ENCODE data around the gene ARPP19.
A peak's percentile ranks its signal among the peaks of the same experiment; 100 is the strongest.
"Not testable (repeated sequence)": the region's sequence is repeated elsewhere in the genome, so short reads cannot be mapped to it uniquely, and the experiment has no call there.

Gene ARPP19, protein sequence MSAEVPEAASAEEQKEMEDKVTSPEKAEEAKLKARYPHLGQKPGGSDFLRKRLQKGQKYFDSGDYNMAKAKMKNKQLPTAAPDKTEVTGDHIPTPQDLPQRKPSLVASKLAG

DNA sequence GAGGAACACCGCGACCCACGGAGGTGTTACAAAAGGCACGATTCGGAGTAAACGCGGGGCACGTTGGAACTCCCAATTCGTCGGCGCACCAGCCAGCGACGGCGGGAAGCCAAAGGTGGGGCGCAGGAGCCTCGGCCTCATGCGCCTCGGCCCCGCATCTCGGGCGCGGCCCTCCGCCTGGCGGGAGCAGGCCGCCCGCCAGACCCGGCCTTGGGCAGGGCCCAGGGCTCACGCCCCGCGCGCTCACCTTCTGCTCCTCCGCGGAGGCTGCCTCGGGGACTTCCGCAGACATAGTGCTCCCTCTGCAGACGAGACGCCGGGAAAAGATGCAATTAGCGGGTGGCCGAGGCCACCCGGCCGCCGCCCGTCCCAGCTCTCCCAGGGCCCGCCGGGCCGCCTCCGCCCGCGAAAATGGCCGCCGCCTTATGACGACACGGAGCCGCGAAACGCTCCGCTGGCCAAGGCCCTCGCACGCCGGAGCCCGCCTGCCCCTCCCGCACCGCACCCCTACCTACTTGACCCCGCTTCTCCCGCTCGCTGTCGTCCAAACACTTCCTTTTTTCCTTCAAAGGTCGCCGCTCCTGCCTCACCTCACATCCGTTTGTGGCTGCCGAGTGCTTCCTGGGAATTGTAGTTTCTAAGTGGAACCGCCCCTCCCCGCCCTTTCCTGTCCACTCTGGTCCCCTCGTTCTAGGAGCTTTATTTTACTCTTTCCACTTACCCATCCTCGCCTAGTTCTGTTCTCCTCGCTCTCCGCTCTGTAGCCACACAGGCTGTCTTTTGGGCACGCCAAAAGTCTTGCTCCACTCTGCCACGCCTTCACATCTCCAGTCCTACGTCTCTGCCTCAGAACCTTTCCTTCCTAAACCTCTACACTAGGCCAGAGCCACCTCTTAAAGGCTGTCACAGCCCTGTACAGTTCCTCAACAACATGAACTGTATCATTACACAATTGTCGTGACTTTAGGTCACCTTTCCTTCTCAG, at the start of gene ARPP19:
Gene ARPP19 (minus strand): TSS at position 430 of the 985 bp plus-strand sequence. CDS start 138 bp downstream, at position 292.
- peak; percentile 36 to 89 for DNase-seq

DNA sequence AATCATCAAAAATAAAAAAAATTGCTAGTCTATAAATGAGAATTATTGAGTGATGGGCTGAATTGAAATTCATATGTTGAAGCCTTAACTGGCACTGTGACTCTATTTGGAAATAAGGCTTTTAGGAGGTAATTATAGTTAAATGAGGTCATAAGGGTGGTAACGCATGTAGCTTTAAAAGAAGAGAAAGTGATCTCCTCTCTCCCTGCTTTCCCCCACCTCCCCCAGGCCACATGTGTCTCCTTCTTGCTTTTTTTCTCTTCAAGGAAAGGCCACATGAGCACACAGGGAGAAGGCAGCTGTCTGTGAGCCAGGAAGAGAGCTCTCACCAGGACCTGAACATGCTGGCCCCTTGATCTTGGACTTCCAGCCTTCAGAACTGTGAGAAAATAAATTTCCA, 48.2 kb upstream of the ARPP19 start:
- DNase-seq, result no peak

DNA sequence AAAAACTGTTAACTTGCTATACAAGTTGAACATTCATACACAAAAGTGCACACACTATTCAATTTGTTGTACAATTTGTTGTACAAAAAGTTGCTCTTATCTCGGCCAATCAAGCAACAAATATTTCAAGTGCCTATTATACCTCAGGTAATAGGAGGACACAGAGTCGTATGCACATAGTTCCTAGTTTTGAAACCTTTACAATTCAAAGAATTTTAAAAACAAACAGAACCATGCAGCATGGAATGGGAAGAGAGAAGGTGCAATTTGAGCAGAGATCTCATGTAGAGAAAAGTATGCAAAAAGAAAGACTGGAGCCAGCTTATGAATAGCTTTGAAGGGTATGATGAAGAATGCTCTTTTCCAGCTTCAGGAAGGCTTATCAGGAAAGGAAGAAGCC, 46.5 kb upstream of the ARPP19 start:
- no peak for DNase-seq

DNA sequence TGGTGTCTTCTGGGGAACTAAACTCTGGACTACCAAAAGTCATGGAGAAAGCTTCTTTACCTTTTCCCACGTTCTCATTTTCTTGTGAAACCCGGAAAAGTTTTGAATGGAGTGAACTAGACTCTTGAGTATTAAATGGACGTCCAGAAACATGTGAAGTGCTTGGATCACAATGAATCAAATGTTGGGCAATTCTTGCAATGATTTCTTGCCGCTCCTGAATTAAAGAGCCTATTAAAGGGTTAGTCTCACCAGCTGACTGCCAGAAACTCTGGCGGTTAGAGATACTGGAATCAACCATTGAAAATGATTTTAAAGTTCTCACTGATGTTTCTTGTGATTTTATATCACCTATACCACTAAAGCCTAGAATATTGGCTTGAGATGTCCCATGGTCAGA, 40.8 kb upstream of the ARPP19 start:
- DNase-seq, result no peak

DNA sequence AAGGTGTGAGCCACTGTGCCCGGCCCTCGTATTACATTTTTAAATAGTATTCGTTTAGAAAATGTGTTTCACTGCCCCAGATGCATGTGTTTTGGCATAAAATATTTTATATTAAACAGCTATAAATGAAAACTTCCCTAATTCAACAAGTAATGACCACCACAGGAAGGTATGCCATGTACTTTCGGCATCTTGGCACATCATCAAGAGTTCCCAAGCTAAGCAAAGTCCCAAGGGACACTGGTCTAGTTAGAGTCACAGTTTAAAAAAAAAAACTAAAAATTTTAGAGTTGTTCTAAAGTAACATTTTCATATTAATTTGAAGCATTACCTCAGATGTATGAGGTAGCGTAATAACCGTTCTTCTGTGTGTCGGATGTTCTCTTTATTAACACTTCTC, 15.6 kb upstream of the ARPP19 start:
- no peak for DNase-seq

DNA sequence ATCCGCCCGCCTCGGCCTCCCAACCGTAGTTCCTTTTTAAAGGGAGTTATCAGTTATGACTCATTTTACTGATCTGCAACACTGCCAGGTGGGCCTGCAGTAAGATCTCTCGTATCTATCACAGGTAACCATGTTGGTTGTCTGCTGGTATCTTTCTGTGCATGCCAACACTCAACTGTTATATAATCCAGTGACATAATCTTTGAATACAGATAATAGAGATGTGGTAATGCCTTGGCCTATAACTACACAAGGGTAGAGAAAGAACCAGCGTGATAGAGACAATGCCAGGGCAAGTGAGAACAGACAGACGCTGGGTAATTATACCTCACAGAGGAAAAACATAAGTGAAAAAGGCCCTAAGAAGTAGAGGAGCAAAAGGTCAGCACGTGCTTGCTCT, 11.0 kb upstream of the ARPP19 start:
- DNase-seq, result no peak

DNA sequence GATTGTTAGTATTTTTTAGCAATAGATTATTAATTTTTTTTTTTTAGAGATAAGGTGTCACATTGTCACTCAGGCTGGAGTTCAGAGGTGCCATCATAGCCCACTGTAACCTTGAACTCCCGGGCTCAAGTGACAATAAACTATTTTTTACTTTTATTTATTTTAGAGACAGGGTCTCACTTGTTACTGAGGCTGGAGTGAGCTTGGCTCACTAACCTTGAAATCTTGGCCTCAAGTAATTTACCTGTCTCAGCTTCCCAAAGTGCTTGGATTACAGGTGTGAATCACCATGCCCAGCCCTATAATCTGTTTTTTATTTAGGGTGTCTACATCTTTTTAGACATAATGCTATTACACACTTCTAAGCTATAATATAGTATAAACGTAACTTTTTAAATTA, 7.9 kb upstream of the ARPP19 start:
- no peak for DNase-seq

DNA sequence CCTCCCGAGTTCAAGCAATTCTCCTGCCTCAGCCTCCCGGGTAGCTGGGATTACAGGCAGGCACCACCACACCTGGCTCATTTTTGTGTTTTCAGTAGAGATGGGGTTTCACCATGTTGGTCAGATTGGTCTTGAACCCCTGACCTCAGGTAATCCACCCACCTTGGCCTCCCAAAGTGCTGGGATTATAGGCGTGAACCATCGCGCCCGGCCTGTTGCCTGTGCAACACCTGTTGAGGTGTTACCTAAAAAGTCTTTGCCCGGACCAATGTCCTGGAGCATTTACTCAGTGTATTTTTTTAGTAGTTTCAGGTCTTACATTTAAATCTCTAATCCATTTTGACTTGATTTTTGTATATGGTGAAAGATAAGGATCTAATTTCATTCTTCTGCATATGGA, 6.7 kb upstream of the ARPP19 start:
- not testable (repeated sequence) for DNase-seq

DNA sequence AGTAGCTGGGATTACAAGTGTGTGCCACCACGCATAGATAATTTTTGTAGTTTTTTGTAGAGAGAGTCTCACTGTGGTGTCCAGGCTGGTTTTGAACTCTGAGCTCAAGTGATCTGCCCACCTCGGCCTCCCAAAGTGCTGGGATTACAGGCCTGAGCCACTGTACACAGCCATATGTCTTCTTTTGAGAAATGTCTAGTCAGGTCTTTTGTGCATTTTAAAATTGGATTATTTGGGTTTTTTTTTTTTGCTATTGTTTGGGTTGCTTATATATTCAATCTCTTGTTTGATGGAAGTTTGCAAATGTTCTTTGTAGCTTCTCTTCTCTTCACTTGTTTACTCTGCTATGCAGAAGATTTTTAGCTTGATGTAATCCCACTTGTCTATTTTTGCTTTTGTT, 6.2 kb upstream of the ARPP19 start:
- no peak for DNase-seq

DNA sequence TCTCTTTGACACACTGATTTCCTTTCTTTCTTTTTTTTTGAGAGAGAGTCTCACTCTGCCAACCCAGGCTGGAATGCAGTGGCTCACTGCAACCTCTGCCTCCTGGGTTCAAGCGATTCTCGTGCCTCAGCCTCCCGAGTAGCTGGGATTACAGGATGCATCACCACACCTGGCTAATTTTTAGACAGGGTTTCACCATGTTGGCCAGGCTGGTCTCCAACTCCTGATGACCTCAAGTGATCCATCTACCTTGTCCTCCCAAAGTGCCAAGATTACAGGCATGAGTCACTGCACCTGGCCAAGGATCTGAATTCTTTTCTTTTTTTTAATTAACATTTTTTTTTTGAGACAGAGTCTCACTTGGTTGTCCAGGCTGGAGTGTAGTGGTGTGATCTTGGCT, 5.8 kb upstream of the ARPP19 start:
- DNase-seq, result not testable (repeated sequence)

DNA sequence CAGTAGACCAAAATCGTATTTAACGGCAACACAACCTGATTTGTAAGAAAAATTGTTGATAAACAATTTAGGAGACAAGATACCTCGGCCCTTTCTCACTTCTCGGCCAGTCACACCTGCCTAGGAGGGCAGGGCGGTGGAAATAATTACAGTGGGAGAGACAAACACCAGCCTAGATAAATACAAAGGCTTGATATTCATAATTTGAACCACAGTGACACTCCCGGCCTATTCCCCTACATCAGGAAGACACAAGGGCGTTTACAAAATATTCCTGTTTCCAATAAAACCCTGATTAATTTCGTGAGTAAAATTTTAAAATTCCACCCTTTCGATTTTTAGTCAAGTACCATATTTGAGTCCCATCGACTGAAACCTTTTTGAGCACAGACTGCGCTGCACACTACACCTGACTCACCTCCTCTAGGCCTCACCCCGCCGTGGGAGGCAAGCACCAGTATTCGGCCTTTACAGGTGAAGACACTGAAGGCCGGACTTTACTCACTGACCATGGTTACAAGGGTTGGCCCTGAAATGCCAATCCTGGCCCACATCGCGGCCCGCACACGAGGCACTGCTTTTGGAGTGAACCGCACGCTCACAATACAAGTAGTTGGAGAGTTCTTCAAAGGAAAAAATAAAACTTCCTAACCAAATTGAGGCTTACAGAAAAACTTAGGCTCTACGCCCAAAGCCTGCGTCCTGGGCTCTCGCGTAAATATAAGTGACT, 794 bp downstream of the ARPP19 start:
- no peak for DNase-seq

DNA sequence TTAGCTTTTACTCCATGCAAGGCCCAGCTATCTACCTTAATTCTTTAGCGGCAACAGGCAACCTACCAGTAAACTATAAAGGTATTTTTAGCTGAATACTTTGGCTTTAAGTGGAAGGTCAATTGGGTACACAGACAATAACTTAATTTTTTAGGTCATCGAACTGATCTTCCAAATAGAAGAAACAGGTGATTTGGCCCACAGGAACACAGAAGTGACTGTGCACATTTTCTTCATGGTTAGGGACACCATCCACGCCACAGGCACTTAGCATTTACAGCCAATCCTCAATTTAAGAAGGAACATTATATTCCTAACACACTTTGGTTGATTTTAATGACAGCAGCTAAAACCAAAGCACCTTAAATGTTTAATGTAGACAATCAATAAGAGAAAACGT, 1.9 kb downstream of the ARPP19 start:
- DNase-seq, result no peak

DNA sequence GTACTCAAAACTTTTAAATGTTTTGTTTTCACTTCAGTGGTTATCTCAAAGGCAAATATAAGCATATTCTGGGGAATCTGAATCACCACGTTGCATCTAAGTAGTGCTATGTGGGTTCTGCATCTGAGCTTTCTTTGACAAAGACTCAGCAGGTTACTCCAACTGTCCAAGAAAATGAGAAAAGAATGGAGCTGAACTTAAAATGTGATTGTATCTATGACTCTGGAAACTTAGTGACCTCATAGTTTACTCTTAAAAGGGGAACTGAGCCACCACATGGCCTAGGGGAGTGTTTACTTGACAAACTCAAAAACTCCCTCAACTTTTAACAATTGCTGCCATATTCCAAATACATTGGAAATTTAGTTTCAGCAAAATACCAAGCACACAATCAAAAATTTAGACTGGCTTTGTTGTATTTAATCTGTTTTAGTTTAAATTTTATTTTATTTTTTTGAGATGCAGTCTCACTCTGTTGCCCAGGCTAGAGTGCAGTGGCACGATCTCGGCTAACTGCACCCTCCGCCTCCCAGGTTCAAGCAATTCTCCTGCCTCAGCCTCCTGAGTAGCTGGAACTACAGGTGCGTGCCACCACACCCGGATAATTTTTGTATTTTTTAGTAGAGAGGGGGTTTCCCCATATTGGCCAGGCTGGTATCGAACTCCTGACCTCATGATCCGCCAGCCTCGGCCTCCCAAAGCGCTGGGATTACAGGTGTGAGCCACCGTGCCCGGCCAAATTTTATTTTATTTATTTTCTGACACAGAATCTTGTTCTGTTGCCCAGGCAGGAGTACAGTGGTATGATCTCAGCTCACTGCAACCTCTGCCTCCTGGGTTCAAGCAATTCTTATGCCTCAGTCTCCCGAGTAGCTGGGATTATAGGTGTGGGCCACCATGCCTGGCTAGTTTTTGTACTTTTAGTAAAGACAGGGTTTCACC, 3.1 kb downstream of the ARPP19 start:
- DNase-seq, result not testable (repeated sequence)

DNA sequence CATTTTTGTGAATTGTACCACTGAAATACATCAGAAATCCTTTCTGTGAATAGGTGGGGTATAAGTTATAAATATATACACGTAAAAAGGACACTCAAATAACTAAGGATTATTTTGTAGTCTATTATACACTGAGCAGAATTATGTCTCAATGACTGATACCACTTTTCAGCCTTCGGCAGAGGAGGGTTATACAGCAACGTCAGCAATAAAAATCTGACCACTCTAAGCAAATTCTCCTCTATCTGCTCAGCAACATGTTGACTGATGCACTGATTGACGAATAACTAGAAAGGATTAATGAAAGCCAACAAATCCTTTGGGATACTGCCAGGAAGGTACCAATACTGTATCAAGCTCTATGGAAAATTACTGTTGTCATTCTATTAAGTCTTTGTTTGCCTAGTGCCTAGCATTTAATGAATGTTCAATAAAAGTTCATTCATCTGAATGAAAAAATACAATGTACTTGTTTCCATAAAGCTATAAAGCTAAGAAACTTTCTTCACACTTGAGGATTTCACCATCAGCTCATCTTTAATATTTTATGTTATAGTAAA, 5.2 kb downstream of the ARPP19 start:
- DNase-seq, result no peak

DNA sequence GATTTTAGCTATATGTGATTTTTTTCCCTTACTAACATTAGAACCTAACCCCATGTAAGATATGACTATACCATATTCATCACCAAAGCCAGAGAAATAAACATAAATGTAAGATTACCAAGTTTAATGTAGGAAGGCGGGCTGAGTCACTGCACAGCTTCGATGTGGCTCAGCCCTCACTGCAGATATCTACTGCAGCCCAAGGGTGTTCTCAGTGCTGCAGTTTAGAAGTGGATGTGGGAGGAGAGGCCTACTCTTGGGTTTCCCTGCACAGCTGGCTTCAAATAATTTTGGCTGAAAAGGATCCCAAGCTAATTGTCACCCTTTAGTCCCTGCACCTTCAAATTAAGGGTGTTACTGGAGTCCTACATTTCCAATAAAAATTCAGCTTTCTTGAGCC, 9.3 kb downstream of the ARPP19 start:
- no peak for DNase-seq

DNA sequence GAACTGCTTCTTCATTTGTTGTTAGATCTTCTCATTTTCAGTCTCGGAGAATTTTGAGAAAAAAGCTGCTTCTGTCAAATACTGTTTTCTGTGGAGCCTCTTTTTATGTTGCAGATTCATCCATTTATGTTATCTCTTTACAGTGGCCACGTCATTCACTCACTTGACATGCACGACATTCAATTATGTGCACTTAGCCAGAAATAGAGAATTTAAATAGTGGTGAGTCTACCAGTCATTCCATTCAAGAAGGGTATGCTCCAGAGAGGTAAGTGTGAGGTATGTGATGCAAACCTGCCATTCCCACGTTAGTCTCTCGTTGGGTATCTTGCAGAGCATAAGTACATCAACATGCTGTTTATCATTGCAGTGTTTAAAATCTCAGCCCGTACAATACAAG, 9.8 kb downstream of the ARPP19 start:
- no peak for DNase-seq

DNA sequence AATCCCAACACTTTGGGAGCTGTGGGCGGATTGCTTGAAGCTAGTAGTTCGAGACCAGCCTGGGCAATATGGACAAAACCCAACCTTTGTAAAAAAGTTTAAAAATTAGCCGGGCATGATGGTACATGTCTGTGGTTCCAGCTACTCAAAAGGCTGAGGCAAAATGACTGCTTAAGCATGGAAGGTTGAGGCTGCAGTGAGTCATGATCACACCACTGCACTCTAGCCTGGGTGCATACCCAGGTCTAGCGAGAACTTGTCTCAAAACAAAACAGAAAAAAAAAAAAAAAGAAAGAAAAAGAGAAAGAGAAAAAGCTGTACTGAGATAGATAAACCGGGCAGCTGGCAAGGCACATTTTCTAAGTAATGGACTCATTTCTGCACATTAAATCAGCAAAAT, 10.6 kb downstream of the ARPP19 start:
- DNase-seq, result no peak

DNA sequence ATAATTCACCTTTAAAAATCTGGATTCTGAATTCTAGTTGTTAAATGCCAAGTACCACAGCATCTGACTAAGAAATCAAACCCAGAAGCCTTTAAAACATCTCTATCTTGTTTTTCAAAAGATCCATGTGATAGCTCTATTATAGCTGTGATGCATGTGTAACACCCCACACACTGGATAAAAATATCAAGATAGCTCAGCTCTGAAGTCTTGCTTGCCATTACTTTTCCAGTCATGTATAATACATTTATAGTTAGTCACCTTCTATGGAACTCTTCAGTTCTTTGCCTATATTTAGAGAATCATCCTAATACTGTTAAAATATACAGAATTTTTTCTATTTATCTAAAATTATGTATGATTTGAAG, 11.6 kb downstream of the ARPP19 start:
- no peak for DNase-seq

DNA sequence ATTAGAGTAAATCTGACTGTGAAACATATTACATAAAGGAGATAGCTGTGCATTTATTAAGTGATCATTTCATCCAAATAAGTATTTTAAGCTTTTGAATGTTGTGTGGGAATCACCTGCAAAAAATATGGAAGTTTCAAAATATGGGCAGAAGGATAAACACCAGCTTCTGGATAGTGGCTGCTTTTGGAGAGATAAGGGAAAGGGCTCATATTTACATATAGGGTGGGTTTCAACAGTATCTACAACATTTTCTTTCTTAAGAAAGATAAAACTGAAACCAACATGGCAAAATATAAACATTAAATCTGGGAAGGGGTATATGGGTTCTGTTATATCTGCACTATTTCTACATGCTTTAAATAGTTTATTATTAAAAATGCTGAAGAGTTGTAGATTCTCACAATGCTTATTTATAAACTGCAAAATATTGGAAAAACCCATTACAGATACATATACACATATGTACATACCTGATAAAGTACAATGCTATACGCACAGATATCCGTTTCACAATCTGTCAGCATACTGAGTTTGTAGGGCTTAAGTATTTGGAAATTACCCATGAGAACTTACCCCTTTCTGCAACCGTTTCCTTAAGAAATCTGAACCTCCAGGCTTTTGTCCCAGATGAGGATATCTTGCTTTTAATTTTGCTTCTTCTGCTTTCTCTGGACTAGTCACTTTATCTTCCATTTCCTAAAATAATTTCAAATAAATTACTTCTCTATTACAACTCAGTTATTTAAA, 12.1 kb downstream of the ARPP19 start:
- no peak for DNase-seq

DNA sequence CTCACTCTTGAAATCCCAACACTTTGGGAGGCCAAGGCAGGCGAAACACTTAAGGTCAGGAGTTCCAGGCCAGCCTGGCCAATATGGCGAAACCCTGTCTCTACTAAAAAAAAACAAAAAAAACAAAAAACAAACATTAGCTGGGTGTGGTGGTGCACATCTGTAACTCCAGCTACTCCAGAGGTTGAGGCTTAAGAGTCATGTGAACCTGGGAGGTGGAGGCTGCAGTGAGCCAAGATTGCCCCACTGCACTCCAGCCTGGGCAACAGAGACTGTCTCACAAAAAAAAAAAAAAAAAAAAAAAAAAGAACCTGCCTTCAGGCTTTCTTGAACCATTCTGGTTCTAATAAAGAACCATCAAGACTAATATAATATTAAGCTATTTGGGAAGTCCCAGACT, 16.5 kb downstream of the ARPP19 start:
- no peak for DNase-seq

DNA sequence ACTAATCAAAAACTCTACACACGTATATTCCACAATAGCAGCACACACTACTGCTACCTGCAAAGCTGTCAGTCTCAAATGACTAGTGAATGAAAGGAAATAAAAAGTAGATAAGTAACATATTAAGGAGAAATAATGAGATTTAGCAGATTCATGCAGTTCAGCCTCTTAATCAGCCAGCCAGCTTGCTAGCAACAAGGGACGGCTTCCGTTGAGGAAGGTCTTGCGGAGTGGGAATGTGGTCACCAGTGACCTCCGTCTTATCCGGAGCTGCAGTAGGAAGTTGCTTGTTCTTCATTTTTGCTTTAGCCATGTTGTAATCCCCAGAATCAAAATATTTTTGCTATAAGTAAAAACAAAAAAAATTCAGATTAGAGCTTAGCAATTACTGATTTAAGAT, 17.1 kb downstream of the ARPP19 start:
- DNase-seq, result no peak

DNA sequence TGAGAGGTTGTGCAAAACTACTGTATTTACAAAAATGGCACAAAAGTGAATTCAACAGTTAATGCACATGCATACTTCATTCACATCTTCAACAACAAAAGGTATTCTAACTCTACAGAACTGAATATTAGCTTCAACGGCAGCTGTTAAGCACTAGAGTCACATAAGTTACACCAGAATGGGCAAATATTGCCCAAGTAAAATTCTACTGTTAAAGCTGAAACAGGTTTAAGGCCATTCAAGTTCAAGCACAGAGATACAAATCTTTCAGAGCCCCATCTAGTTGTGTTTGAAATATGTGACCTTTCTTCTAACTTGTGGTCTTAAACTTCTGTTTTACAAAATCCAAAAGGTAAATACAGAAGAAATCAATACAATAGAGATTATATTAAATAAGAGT, 17.6 kb downstream of the ARPP19 start:
- DNase-seq, result not testable (repeated sequence)

All from cerebellar nuclear complex (tissue), 1 donor.